Occipital lobe (tissue), 2 donors: ENCODE results near the gene TRAPPC6A. TPM values are rescaled to one million over a fixed set of nuclear protein-coding genes. Genes with fewer than 3 reads are reported as not detected.
A peak's percentile ranks its signal among the peaks of the same experiment; 100 is the strongest.
"Not testable (repeated sequence)": the region's sequence is repeated elsewhere in the genome, so short reads cannot be mapped to it uniquely, and the experiment has no call there.

Experiments
- DNase-seq: peaks from one replicate; lab custom pipeline; 2025; lab: John Stamatoyannopoulos, UW
- total RNA-seq: library from RNA; depleted of rRNA; stranded (reverse); fragments of >200 nt; gene quantifications from one replicate; pipeline ENCODE4 v1.2.3, GENCODE V29; 2014

Gene TRAPPC6A
- total RNA-seq, 1 donor from 2014 or later: 2.2 TPM

- DNase-seq: no peak
Observed at GRCh38 chr19:45133661-45134060, 44.4 kb downstream of the TRAPPC6A start.

GRCh38 chr19:45130888-45131615, 47.0 kb downstream of the TRAPPC6A start:
- DNase-seq: peak; percentile 72

GRCh38 chr19:45130236-45130635, 47.8 kb downstream of the TRAPPC6A start:
- no peak for DNase-seq

GRCh38 chr19:45128806-45129205, 49.2 kb downstream of the TRAPPC6A start:
- DNase-seq: no peak

- no peak for DNase-seq
Observed at GRCh38 chr19:45128146-45128545, 49.9 kb downstream of the TRAPPC6A start.

- no peak for DNase-seq
Observed at GRCh38 chr19:45126654-45127053, 51.4 kb downstream of the TRAPPC6A start.

GRCh38 chr19:45125975-45126493, 52.0 kb downstream of the TRAPPC6A start:
- no peak for DNase-seq

GRCh38 chr19:45125360-45125759, 52.7 kb downstream of the TRAPPC6A start:
- DNase-seq: no peak

- no peak for DNase-seq
Observed at GRCh38 chr19:45124021-45124420, 54.0 kb downstream of the TRAPPC6A start.

- DNase-seq: no peak
Observed at GRCh38 chr19:45123440-45123850, 54.6 kb downstream of the TRAPPC6A start.

GRCh38 chr19:45122832-45123231, 55.2 kb downstream of the TRAPPC6A start:
- DNase-seq: no peak

- DNase-seq: no peak
Observed at GRCh38 chr19:45121827-45122345, 56.2 kb downstream of the TRAPPC6A start.

- no peak for DNase-seq
Observed at GRCh38 chr19:45119582-45119981, 58.5 kb downstream of the TRAPPC6A start.

GRCh38 chr19:45118591-45119355, 59.3 kb downstream of the TRAPPC6A start:
- not testable (repeated sequence) for DNase-seq

GRCh38 chr19:45118106-45118505, 59.9 kb downstream of the TRAPPC6A start:
- no peak for DNase-seq

GRCh38 chr19:45117671-45118070, 60.4 kb downstream of the TRAPPC6A start:
- DNase-seq: no peak

- DNase-seq: no peak
Observed at GRCh38 chr19:45117167-45117594, 60.9 kb downstream of the TRAPPC6A start.

- no peak for DNase-seq
Observed at GRCh38 chr19:45115809-45116615, 62.0 kb downstream of the TRAPPC6A start.

GRCh38 chr19:45114116-45114515, 63.9 kb downstream of the TRAPPC6A start:
- no peak for DNase-seq

GRCh38 chr19:45113628-45114027, 64.4 kb downstream of the TRAPPC6A start:
- no peak for DNase-seq
